Measurements from ENCODE around the gene ATXN7L1.
A peak's percentile ranks its signal among the peaks of the same experiment; 100 is the strongest.

Gene ATXN7L1

GRCh38 chr7:105826143-105826542 is 50.3 kb downstream of the ATXN7L1 start:
- no peak for DNase-seq

- DNase-seq, result peak; percentile 30 to 65 (median 58)
Measured at GRCh38 chr7:105825371-105825770, 51.0 kb downstream of the ATXN7L1 start.

GRCh38 chr7:105822806-105823205 is 53.6 kb downstream of the ATXN7L1 start:
- DNase-seq, result no peak

DNA sequence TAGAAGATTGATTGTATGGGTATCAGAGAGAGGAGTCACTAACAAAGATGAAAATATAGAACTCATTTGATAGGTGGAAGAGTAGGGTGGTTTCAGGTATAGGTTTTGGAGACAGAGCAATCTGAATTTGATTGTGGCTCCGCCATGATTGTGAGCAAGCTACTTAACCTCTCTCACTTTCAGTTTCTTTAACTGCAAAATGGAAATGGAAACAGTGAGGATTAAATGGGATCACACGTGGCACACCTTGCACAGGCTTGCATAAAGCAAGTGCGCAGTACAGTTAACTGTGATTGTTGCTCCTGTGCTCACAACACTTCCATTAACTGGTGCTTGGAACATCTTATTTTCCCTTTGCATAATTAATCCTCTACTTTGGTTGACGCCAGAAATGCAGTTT is 54.9 kb downstream of the ATXN7L1 start:
- no peak for DNase-seq

GRCh38 chr7:105820363-105821066 is 55.9 kb downstream of the ATXN7L1 start:
- no peak for DNase-seq

GRCh38 chr7:105819559-105819958 is 56.8 kb downstream of the ATXN7L1 start:
- no peak for DNase-seq

DNA sequence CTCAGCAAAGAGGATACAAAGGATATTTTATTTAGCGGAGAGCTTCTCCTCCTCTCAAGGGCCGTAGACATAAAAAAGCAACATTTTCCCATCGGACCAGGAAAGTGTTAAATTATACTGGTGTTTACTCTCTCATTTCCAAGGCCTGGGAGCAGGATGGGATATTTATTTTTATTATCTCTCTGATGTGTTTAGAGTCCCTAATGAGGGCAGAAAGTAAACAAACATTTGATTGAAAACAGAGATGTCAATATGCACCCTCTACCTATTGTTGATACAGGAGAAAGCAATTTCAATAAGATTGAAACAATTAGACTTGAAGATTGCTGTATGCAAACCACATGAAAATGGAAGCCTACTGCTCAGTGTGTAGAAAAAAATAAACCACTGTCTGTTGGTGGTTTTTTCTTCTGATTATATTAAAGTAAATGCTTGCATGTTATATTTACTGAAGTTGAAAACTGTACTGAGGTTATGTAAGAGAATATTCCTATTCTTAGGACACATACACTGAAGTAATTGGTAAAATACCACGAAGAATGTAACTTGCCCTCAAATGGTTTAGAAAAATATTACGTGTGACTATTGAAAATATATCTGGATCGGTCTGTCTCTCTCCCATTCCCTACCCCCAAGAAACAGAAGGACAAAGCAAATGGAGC is 59.3 kb downstream of the ATXN7L1 start:
- DNase-seq, result no peak

- peak; percentile 40 to 55 (median 46) for DNase-seq
Measured at GRCh38 chr7:105816266-105816843, 60.0 kb downstream of the ATXN7L1 start.

GRCh38 chr7:105815576-105815975 is 60.8 kb downstream of the ATXN7L1 start:
- no peak for DNase-seq

- peak; percentile 30 to 64 (median 54) for DNase-seq
Measured at GRCh38 chr7:105814481-105814880, 61.9 kb downstream of the ATXN7L1 start.

DNA sequence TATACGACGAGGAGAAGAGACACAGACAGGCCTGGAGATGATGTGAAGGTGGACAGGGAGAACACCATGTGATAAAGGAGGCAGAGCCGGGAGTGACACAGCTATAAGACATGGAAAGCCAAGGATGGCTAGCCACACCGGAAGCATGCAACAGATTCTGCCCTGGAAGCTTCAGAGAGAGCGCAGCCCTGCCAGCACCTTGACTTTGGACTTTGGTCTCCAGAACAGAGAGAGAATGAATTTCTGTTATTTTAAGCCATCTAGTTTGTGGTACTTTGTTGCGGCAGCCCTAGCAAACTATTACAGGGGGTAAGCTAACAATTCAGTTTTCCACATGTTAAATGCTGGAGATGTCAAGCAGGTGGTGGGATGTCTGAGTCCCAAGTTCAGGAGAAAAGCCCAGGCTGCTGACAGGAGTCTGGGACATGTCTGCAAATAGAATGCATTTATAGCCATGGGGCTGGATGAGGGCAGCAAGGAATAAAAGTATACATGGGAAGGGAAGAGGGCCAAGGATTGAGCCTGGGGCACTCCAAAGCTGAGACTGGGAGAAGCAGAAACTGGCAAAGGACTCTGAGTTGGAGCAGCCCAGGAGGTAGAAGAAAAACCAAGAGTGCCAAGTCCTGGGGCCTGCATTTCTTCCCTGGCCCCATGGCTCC is 65.1 kb downstream of the ATXN7L1 start:
- DNase-seq, result no peak

DNA sequence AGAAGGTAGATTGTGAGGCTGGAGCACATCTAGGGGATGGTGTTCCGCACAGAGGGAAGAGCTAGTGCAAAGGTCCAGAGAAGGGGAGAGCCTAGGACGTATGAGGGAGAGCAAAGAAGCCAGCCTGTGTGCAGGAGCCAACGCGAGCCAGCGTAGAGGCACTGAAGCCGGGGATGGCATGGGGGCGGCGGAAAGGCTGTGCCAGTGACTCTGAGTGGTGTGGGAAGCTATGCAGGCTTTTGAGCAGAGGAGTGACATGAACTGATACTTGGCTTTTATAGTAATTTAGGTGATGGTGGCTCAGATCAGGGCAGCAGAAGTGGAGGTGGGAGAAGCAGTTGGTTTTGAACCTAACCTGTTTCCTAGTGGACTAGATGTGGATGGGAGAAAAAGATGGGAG is 65.8 kb downstream of the ATXN7L1 start:
- no peak for DNase-seq

DNA sequence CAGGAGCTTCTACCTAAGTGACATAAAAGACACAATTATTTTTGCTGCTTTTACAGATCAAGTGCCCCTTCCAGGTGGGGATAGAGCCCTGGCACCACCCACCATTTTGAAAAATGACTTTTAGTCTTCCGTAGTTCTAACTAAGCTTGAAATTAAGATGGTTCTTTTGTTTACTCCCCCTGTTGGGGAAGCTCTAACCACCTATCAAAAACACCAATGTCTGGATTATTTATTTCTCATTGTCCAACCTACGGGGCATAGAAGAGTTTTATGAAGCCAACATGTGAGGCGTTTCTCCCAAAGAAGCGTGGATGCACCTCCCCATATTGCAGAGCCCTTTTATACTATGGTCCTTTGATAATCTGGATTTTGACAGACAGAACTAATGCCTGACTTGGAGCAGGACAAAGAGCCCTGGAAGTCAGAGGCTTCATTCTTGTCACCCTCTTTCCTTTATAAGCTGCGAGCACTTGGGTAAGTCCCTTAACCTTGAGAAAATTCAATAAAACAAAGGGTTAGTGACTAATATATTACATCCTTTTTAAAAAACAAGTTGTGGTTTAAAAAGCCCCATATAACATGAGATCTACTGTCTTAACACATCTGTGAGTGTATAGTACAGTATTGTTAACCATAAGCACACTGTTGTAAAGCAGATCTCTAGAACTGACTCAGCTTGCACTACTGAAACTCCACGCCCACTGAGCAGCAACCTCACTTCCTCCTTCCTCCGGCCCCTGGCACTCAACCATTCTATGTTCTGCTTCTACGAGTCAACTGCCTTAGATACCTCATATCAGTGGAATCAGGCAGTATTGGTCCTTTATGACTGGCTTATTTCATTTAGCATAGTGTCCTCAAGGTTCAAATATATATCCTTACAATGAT is 67.5 kb downstream of the ATXN7L1 start:
- peak; percentile 91 to 97 (median 95) for DNase-seq

- no peak for DNase-seq
Measured at GRCh38 chr7:105808209-105808608, 68.2 kb downstream of the ATXN7L1 start.

DNA sequence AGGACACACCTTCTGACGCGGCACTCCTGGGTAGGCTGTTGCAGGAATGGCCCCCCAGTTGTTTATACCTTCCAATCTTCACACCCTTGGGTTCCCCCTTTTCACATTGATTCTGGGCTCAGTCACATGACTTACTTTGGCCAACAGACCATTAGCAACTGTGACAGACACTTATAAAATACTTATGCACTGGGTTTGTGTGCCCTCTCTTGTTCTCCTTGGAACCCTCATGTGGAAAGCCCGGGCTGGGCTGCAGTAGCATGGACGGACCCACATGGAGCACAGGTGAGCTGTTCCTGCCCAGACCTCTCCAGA is 69.0 kb downstream of the ATXN7L1 start:
- no peak for DNase-seq

GRCh38 chr7:105806592-105807447 is 69.6 kb downstream of the ATXN7L1 start:
- DNase-seq, result peak; percentile 76 to 81 (median 80)

DNA sequence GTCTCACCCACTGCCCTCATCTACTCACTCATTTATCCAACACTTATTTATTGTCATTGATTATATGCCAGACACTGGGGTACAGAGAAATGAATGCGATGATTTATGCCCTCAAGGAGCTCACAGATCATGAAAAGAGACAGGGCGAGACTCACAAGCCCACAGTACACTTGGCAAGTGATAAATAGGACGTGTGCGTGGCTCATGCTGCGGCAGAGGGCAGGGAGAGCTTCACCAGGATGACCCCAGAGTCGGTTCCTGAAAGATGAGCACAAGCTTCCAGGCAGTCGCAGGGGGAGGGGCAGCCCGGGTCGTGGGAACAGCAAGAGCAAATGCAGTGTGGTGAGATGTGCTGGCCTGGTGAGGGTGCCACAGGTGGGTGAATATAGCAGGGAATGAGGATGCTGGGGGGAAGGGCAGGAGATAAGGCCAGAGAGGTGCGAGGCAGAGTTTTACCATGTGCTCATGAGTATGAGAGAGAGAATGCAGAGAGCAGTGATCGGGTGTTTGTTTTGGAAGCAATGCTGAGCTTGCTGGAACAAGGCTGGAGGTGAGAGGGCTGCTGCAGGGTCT is 70.9 kb downstream of the ATXN7L1 start:
- DNase-seq, result no peak

GRCh38 chr7:105803429-105803736 is 73.0 kb downstream of the ATXN7L1 start:
- no peak for DNase-seq

DNA sequence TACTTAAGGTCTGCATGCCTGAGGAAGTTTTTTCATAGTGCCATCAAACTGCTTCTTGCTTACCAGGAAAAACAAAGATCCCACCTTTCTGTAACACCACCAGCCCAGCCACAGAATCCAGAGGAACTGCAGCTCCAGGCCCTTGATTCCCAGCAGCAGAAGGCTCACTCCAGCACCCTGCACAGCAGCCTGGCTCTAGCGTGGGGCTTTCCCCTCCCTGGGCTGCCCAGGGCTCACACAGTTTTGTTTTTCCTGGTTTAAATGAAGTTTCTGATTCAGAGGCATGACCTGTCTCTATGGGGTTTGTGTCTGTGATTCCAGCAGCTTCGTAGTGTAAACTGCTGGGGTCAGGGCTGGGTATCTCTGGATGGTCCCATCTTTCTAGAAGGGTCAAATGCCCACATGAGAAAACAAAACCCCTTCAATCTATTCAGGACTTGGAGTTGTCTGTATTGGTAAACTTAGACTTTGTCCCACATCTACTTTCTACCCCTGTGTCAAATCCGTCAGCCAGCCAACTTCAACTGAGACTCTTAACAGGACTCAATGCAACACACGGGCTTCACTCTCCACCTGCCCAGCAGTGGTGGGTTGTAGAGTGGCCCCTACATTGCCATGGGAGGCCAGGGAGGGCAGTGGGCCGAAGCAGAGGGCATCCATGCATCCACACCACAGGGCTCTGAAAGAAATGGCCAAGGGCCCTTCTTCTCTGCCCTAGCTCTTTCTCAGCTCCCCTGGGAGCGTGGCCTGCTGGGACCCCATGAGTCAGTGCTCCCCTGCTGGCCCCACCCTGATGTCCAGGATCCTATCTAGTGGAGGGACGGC is 73.6 kb downstream of the ATXN7L1 start:
- no peak for DNase-seq

GRCh38 chr7:105800849-105801534 is 75.4 kb downstream of the ATXN7L1 start:
- no peak for DNase-seq
